ENCODE results near the gene PLB1.
"Not testable (repeated sequence)": the region's sequence is repeated elsewhere in the genome, so short reads cannot be mapped to it uniquely, and the experiment has no call there.

PLB1 gene

DNA sequence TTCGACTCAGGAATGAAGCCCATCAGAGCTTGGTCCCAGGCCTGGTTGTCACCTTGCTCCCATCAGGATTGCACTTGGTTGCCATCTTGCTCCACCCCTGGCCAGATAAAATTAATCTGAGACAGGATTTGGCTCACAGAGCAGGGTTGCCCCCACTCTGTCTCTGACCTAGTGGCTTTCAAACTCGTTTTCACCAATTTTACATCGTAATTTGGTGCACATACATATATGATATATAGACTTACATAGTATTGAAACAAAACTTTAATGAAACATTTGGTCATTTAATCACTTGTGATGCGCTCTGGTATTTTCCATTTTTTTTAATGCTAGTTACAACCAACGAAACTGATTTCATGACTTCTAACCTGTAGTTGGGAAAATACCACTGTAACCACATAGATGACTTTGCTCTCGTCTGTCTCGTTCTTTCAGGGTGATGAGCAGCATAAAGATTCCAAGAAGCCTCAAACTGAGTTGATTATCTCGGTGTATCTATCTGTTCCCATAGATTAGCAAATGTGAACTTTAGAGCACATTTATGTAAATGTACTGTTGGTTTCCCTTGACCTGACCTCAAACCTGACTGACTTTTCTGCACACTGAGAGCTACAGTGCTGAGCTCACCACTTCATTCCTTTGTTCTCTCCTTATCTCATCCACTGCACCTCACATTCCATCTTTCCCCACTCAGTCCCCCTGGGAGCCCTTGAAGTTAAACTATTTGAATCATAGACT is 30.5 kb upstream of the PLB1 start:
- no peak for DNase-seq (ENCODE audit: low spot score)

DNA sequence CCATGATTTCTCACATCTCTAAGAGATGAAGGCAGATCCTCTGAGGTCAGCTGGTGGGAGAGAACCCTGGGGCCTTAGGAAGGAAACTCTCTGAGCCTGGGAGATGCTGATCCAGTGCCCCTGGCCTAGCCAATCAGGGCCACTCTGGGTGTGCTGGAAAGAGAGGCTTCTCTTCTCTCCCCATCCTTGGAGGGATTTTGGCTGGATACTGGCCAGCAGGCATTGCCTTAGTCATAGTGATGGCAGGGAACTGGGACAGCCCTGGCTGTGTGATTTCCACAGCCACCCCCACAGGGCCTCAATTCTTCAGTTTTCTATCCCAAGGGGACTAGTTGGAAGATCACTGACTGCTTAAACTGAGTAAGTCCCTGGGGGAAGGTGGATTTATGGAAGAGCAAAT is 26.6 kb upstream of the PLB1 start:
- no peak for DNase-seq (ENCODE audit: low spot score)

DNA sequence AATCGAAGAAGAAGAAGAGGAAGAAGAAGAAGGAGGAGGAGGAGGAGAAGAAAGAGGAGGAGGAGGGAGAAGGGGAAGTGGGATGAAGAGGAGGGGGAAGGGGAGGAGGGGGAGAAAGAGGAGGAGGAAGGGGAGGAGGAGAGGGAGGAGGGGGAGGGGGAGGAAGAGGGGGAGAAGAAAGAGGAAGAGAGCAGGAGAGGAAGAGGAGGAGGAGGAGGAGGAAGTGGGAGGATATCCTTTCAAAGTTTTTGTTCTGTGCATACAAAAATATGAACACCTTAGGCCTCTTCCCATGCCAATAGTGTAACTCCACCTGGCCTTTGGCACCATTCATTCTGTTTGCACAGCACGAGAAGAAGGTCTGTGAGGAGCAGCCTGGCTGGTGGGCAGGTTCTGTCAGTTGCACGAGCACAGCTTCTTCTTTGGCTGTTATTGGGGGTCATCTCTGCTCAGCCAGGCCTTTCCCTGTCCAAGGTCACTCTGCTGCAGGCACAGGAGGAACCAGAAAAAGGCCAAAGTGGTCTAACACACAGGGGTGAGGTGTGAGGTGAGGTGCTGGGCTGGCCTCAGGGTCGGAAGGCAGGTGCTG is 25.8 kb upstream of the PLB1 start:
- DNase-seq (ENCODE audit: low spot score), result no peak

DNA sequence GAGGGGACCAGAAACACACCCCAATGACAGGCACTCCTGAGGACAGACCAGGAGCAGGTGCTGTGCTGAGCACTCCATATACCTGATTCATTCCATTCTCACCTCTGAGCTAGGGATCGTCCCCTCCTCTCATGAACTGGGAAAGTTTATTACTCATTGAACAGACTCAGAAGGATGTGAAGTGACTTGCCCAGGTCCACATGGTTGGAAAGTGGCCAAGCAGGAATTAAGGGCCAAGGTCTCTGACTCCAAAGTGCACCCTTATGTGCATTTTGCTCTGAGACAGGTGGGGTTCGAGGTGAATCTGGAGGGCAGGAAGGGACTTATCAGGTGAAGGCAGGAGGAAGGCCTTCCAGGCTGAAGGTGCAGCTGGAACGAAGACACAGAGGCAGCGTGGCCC is 25.1 kb upstream of the PLB1 start:
- no peak for DNase-seq (ENCODE audit: low spot score)

DNA sequence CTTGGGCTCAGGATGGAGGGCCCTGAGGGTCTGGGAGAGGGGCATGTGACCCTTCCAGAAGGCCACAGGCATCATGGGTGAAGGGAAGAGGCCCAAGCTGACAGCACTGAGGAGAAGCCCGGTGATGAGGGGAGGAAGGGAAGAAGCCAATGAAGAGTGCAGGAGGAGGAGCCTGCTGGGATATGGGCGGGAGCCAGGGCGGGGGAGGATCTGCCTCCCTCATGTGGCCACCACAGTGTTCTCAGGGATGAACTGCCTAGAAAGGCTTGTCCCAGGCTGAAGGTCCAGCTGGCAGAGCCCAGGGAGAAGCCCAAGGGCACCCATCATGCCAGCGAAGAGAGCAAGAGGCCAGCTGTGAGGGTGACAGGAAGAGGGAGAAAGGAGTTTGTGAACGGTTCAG is 24.6 kb upstream of the PLB1 start:
- DNase-seq (ENCODE audit: low spot score), result no peak

DNA sequence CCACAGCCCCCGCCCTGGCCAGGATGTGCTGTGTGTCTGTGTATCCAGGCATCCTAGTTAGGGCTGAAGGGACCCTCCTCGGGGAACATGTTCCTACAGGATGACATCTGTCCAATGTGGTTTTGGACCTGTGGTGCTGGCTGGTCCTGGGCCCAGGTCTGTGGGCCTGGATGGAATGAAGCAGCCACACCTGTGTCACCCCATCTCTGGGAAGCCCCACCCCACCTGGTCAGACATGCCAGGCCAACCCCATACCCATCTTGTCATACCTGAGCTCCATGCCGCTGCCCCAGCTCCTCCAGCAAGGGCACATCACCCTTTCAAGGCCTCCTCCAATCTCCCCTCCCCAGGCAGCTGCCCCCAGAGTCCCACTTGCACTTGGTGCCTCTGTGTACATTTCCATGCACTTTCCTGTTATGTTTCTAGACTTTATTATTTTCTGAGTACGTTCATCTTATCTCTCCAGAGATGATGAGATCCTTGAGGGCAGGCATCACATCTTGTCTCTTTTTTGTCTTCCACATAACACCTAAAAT is 24.1 kb upstream of the PLB1 start:
- no peak for DNase-seq (ENCODE audit: low spot score)

DNA sequence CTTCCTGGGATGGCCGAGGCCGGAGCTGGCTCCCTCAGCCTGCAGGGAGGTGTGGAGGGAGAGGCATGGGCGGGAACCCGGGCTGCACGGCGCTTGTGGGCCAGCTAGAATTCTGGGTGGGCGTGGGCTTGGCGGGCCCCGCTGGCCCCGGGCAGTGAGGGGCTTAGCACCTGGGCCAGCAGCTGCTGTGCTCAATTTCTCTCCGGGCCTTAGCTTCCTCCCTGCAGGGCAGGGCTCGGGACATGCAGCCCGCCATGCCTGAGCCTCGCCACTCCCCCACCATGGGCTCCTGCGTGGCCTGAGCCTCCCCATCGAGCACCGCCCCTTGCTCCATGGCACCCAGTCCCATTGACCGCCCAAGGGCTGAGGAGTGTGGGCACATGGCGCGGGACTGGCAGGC is 23.2 kb upstream of the PLB1 start:
- DNase-seq (ENCODE audit: low spot score), result not testable (repeated sequence)

DNA sequence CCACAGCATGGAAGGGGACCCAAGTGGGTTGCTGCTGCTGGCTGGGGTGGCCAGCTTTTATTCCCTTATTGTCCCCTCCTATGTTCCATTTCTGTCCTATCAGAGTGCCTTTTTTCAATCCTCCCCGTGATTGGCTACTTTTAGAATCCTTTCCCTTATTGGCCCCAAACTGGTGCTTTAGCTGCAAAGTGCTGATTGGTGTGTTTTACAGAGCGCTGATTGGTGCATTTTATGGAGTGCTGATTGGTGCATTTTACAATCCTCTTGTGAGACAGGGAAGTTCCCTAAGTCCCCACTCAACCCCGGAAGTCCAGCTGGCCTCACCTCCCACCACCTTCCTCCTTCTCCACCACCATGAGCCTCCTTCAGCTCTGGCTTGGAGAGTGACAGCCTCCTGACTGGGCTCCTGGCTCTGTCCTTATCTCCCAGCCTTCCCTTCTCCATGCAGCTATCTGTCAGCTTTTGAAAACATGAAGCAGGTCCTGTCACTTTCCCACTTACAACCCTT is 20.7 kb upstream of the PLB1 start:
- DNase-seq (ENCODE audit: low spot score), result no peak

DNA sequence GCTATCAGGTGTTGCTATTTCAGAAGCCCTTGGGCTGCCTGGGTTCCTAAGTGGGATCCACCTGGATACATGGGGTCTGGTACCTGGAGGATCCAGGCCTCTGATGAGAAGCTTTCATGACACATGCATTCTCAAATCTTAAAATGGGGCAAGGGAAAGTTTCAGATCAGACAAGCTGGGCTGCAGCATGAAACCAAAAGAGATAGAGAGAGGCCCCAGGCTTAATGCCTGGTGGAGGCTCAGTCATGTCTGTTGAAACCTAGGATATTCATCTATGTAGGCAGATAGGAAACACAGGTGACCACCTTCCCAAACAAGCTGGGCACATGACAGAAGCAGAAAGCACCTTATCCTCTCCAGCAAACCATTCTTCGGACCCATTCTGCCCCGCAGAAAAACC is 18.8 kb upstream of the PLB1 start:
- DNase-seq (ENCODE audit: low spot score), result no peak

DNA sequence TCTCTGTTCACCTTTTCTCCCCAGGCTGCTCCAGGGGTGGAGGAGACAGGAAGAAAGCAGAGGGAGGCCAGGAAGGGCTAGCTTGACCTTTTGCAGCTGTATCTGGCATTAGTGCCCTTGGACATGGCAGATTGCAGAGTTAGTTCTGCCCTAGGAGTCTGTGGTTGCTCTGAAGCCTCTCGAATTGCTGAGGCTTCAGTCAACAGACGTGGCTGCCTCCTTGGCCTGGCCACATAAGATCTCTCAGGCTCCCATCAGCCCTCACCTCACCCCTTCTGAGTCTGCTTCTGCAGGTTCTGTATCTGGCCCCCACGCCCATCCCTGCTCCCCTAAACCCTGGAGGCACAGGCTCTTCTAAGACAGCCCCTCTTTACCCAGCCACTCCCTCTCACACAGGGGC is 18.2 kb upstream of the PLB1 start:
- no peak for DNase-seq (ENCODE audit: low spot score)

DNA sequence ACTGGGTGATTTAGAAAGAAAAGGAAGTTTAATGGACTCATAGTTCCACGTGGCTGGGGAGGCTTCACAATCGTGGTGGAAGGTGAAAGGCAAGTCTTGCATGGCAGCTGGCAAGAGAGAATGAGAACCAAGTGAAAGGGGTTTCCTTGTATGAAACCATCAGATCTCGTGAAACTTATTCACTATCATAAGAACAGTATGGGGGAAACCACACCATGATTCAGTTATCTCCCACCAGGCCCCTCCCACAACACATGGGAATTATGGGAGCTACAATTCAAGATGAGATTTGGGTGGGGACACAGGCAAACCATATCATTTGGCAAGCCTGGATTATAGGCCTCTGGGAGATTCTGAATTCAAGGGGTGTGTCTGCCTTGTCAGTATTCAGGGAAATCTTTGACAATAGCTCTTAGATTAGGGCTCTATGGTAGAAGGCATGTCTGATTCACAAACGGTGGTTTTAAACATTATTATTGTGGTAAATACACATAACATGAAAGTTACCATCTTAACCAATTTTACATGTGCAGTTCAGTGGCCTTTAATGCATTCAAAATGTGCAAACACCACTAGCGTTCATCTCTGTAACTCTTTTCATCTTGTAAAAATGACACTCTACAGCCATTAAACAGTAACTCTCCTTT is 15.3 kb upstream of the PLB1 start:
- no peak for DNase-seq (ENCODE audit: low spot score)

DNA sequence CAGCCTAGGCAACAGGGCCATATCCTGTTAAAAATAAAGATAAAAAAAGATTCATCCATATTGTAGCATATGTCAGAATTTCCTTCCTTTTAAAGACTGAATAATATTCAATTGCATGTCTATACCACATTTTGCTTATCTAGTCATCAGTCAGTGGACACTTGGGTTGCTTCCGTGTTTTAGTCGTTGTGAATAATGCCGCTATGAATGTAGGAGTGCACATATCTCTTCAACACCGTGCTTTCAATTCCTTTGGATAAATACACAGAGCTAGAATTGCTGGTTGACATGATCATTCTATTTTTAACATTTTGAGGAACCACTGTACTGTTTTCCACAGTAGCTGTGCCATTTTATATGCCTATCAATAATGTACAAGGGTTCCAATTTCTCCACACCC is 14.0 kb upstream of the PLB1 start:
- DNase-seq (ENCODE audit: low spot score), result no peak

DNA sequence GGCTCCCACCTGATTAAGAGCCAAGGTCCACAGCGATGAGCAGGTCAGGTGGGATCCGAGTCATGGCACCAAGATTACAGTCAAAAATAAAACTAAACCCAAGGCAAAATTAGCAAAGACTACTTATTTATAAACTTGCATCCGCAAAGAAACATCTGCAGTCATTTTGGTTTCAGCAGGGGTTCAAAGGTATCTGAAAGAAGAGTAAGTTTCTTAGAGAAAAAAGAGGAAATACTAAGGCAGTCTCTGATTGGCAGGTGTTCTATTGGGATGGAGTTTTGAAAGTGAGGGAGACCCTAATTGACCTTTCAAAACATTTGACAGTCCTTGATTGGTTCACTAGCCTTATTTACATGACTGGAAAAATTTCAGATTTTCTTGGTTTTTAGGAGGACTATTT is 11.0 kb upstream of the PLB1 start:
- no peak for DNase-seq (ENCODE audit: low spot score)

DNA sequence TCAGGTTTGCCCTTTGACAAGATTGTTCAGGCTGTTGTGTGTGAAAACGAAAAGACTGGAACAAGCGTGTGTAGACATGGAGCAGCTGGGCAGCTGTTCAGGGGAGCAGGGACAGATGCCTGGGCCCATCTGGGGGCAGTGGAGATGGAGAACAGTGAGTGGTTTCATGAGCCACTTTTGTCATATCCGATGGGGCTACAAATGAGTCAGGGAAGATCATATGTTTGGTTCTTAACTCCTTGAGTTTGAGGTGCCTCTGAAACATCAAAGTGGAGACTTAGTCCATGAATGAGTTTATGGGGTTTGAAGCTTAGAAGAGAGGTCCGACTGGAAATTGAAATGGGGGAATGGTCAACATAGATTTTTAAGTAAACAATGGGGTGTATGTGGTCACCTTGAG is 9.3 kb upstream of the PLB1 start:
- no peak for DNase-seq (ENCODE audit: low spot score)

DNA sequence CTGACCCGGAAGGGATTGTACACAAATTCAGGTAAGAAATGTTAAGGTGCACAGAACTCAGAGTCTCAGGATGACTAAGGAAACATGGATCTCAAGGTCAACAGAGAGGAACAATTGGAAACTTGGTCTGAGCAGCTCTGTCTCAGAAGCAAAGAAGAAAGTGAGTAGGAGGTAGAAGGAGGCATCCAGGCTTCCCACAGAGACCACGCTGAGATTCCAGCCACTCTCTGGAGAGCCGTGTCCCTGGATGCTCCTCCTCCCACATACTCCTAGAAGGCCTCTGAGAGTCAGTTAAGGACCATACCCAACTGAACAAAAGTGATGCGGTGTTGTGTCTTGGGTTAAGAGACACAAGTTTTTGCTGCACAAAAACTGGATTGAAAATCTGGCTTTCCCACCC is 8.6 kb upstream of the PLB1 start:
- no peak for DNase-seq (ENCODE audit: low spot score)

DNA sequence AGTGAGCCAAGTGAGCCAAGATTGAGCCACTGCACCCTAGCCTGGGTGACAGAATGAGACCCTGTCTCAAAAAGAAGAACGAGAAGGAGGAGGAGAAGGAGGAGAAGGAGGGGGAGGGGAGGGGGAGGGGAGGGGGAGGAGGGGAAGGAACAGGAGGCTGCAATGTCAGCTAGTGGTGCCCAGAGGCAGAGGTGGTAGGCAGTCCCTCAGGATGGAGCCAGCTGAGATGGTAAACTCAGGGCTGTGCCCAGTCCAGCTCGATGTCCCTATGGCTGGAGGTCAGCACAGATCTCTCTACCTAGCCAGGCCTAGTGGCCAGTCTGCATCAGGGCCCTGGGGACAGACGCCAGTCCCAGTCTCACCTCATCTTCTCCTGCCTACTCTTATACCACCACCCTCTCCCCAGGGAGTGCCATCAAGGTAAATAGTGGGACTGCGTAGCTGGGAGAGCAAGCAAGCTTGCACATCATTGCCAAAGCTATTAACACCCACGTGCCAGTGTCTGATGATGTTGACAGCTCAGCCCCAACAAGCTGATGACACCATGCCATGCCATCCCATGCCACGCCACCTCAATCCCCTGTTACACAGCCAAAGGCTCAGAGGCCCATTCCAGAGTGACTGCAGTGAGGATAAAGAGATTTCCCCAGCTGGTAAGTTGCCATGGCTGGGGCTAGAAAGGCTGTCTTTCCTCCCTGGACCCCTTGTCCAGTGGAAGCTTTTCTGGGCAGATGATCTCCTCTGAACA is 7.6 kb upstream of the PLB1 start:
- DNase-seq (ENCODE audit: low spot score), result no peak

DNA sequence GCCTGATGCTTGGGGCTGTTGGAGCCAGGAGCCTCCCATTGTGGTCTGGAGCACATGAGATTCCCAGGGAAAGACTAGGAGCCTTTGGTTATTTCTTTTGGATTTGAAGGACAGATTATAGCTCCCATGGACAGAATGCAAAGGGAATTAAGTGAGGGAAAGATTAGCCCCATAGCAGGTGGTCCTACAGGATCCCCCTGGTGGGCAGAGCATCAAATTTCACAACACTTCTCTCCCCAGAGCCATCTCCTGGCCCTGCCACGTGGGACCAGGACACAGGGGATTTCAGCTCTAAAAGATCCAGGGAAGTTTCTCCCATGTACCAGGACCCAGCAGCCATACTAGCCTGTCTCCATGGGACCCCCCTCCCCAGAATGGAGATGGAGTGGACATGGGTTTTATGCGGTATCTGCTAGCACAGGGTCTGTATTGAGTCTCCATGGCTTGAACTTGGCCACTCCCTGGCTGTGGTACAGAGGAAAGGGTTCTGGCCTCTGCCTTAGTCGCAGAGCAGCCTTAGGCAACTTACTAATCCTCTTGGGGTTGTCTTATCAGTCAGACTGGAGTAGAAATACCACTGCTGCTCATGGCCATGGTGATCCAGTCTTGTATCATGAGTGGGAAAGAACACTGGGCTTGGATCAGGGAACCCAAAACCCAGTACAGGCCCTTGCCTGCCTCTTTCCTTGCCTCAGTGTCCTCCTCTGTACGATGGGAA is 6.8 kb upstream of the PLB1 start:
- DNase-seq (ENCODE audit: low spot score), result no peak

DNA sequence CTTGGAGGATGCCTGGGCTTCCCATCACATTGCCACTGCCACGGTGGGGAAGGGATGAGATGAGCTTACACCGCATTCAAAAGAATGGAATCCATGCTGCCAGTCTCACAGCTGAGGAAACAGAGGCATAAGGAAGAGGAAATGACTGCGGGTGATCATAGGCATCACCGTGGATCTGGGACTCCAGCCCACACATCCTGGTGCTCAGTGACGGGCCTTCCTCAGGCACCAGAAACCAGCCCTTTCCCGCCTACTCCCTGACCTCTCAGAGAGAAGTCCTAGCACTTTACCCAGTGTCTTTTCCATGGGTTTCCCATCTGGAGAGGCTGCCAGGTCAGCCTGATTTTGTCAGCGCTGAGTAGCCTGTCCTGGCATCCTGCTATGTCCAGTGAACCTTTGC is 5.3 kb upstream of the PLB1 start:
- DNase-seq (ENCODE audit: low spot score), result no peak

DNA sequence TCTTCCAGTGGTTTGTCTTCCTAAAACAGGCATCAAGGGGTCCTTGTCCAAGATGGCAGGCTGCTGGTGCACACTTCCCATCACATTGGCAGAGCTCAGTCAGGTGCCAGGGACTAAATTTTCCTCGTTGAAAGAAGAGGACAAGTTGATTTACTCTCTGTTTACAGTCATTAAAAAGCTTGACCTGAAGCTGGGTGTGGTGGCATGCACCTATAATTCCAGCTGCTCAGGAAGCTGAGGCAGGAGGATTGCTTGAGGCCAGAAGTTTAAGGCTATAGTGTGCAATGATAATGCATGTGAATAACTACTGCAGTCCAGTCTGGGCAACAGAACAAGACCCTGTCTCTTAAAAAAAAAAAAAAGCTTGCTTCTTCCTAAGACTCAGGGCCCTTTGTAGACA is 3.6 kb upstream of the PLB1 start:
- no peak for DNase-seq (ENCODE audit: low spot score)

DNA sequence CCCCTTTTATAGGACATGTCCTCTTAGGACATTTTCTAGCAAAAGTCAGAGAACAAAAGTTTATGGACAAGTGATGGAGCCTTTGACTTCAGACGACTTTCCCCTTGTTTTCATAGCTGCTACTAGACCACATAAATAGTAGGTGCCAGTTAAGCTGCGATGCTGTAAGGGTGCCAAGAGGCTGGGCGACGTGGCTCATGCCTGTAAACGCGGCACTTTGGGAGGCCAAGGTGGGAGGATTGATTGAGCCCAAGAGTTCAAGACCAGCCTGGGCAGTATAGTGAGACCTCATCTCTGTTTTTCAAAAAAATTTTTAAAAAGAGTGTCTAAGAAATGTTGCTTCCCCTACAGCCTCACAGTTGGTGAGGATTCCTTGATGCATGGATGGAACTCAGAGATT is 2.2 kb upstream of the PLB1 start:
- no peak for DNase-seq (ENCODE audit: low spot score)

DNA sequence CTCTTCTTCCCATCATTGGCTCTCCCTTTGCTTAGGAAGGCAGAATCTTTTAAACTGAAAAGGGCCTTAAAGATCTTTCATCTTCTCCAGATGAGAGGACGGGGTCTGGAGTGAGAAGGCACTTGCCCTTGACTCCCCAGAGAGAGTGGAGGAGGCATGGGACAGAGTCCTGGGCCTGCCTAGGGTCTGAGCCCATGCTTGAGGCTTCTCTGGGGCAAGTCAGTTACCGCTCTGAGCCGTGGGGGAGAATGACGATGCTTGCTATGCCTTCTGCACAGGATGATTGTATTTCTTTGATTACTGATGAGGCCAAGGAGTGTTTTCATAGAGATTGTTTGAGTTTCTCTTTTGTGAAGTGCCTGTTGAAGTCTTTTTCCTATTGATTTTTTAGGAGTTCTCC is 921 bp downstream of the PLB1 start:
- DNase-seq (ENCODE audit: low spot score), result no peak

DNA sequence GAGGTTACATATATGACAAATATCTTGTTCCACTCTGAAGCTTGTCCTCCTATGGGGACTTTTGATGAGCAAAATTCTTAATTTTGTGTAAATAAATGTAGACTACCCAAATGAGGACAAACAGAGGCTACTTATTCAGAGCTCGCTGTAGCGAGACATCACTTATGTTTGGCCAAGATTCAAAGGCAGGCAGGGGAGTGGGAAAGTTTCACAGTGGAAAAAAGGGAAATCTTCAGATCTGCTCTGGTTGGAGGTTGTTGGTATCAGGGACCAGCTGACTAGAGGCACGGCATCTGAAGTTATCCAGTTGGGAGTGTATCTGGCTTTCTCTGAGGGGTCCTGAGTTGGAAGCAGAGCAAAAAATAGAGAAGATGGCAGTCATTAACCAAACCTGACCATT is 1.3 kb downstream of the PLB1 start:
- no peak for DNase-seq (ENCODE audit: low spot score)
